ENCODE results near the gene PCDH9.

PCDH9 gene

DNA sequence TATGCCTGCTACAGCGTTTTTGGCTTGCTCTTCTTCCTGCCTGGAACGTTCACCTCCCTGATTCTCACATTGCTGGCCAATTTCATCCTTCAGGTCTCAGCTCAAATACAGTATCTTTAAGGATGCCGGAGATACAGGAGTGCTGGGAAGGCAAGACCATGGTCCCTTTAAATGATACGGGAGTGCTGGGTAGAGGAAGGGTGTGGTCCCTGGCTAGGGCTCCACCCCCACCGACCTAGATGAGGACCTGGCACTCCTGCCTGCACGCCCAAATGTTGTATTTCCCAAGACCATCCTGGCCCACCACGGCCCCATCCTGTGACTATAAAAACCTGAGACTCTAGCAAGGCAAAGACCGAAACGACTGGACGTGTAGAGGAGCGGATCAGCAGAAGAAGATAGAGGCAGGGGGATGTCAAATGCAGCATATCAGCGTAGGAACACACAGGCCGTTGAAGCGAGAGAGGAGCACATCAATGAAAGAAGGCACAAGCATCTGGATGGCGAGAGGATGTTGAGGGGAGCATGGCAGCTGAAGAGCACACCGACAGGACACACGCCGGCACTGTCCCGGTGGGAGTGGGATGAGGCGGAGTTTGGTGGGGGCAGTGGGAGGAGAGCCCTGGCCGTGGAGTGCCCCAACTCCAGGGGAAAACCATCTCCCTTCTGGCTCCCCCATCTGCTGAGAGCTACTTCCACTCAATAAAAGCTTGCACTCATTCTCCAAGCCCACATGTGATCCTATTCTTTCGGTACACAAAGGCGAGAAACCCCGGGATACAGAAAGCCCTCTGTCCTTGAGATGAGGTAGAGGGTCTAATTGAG lies 74.0 kb downstream of the PCDH9 start:
- DNase-seq, result no peak

DNA sequence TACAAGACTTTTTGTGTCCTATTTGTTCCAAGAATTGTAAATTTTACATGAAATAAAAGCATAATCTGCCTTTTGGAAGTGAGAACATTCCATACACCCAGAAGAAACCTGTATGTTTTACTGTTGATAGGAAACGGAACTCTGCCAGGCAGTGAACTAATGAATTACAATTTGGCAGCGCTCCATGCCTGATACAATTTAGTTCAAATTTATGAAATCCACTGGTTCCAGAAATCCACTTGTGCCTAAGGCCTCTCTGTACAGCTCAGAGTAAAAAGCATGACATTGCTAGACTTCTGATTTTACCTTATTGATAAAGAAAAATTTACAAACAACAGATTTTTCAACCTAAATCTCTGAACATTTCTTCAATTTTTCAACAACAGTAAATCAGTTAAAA lies 78.1 kb downstream of the PCDH9 start:
- no peak for DNase-seq

DNA sequence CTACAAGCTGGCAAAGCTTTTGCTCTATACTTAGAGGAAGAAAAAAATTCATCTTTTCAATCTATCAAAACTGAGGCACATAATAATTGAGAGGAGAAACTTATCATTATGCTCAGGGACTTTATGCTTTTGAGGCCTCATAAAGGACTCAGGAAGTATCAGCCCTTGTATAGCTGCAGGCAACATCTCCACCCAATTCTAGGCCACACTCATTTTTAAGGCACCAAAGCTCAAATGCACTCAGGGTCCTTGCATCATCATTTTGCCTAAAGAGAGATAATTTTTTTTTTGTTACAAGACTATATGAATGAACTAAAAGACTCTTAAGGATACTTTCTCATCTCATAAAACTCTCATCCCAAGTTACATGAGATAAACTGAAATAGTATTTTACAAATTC lies 78.5 kb downstream of the PCDH9 start:
- DNase-seq, result no peak

DNA sequence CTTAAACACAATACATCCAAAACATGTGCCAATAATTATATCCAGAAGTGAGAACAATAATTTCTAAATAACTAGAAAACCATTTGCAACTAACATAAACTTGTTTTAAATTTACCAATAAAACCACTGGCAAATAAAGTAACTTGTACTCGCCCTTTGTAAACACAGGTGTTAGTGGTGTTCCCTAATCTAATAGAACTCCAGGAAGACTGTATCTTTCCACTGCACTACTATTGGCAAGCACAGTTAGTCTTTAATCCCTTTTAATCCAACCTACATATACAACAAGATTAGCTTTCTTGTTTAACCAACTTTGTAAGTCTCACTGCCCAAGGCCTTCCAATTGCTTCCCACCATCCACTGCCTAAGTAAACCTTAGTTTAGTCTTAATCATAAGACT lies 79.5 kb downstream of the PCDH9 start:
- no peak for DNase-seq

DNA sequence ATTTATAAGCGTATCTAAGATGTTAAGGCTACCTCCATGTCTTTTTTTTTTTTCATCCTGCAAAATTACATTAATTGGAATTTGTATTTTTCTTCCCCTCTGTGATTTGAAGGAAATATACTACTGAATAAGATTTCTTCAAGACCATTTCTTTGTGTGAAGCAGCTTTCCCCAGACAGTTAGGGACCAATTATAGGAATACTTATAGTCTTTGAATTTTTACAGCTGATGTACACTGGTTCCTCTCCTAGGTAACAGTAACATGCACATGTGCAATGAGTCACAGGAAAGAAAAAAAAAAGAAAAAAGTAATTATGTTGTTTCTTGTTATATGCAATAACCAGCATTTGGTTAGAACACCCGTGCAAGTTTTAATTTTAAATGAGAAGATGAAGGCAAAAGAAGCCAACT lies 82.0 kb downstream of the PCDH9 start:
- DNase-seq, result no peak

DNA sequence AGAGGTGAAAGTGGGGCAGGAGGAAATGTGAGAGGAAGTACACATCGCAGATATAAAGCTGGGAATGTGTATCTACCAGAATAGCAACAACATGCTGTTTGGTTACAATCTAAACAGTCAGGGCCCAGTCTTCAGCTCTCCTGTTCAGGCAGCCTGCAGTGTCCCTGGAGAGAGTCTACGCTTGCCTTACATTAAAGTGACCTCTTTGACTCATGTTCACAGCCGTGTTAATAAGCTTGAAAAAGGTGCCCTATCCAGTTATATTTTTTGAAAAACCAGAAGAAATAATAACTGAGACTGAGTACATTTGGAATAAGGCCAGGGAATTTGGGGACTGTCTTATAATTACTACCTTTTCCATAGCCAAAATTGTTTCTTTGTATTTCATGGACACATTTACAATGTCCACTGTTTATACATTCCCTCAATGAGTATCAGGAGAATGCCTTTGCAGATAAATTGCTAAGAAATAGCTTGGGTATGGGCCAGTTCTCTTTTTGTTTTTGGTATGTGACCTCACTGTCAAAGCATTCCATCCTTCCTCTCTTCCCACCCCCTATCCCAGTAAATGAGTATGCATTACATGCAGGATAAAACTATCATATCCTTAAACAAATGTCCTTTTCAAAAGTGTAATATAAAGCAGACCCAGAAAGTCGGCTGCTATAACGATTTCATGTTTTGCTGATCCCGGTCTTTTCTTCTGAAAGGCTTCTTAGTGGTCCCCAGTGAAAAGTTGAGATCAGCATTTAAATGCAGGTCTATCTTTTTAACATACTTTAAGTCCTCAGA lies 82.6 kb downstream of the PCDH9 start:
- DNase-seq, result no peak

DNA sequence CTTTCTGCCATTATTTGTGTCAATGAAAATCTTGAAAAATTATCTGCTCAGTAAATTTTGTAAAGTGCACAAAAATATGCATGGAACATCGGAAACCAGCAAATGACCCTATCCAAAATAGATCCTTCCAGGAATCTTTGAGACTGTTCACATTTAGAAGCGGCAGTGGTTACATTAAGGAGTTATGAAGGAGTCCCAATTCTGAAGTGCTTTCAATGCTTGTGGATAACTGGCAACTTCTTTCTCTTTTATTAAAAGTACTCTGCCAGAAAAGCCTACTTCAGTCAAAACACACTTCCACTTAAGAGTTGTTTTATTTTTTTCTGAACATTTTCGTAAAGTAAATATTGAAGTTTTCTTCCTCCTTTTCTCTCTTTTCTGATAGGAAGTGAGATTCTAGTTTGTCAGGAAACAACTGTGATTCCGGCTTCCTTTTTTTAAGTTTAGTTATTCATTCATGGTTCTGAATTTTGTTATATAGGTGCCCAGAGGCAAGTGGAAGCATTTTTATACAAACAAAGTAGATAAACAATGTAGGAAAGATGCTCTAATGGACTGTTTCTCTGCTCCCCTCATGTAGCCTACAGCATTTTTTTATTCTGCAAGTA lies 83.5 kb downstream of the PCDH9 start:
- DNase-seq, result no peak

DNA sequence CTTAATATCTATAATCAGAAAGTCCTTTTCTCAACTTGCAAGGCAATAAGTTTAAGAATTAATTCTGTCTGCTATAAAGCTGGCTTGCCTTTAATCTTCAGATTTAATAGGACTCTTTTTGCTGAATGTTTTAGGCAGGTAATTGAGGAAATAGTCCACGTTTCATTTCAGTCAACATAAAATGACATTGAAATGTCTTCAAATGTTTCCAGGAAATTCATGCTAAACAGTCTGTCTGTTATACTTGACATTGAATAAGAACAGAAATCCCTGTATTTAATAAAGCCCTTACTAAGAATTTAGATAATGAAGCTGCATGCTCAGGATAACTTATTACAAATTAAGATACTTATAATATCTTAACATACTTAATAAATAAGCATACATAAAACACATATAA lies 84.2 kb downstream of the PCDH9 start:
- DNase-seq, result no peak

DNA sequence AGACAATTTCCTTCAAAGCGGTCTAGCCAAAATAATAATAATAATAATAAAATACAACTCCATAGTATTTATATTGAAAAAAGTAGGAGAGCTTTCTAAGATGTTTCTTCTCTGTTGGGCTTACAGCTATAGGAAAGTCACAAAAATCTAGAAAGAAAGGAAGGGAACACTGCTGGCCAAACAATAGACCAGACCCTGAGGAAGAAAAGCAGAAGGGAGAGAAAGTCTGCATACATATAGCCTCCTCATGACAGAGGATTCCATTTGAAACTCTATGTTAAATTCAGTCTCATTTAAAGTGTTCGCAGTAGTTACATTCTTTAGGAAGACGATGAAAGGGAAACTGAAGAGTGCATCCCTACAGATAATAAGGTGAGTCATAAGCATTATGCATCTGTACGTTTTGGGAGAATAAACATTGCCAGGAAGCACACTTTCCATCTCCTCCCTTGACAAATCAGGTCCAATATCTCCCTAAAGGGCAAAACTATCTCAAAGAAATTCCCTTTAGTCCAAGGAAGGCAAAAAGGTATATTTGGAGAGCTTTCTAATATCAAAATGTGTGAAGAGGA lies 86.5 kb downstream of the PCDH9 start:
- no peak for DNase-seq

DNA sequence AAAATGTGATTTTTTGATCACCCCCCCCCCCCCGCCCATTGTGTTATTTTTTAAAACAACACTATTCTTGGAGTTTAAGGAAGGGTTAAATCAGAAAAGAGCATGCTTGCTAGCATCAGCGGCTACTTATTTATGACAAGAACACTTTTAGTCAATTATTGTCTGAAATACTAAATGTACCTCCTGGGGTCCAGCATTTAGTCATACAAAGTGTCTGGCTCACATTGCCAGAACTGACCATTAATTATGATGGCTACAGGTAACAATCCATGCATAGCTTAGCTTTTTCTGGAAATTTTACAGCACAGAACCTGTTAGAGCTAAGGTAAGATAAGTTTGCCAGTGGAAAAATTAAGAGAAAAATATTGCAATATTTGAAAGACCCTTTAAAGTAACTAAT lies 90.1 kb downstream of the PCDH9 start:
- DNase-seq, result no peak

DNA sequence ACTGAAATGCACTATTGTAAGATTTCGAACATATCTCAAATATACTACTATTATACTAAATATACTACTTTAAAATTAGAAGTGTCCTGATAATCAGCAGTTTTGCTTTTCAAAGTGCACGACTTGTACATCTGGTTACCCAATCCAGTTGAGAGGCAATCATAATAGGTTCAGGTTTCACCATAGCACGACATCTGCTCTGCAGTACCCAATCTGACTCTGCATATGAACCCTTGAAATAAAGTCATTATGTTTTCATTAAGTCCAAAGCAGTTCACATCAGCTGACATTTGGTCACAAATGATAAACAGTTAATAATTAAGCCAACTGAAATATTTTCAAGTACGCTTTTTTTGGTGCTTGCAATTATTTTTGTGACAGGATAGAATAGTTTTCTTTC lies 90.6 kb downstream of the PCDH9 start:
- DNase-seq, result no peak

DNA sequence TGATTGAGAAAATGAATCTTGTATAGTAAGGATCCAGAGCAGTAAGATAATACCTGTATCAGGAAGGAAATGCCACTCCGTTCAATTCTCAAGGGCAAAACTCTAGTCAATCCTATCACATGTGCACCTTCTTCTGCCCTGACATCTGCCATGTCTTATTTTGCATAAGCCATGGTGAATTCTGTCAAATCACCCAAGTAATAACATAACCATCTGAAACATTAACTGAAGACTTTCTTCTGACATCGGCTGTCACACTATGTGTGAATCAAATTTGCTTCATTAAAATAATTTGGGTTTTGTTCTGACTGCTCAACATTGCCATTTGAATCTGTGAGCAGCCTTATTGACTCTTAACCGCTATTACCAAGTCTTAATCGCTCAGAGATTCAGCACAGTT lies 91.2 kb downstream of the PCDH9 start:
- no peak for DNase-seq

DNA sequence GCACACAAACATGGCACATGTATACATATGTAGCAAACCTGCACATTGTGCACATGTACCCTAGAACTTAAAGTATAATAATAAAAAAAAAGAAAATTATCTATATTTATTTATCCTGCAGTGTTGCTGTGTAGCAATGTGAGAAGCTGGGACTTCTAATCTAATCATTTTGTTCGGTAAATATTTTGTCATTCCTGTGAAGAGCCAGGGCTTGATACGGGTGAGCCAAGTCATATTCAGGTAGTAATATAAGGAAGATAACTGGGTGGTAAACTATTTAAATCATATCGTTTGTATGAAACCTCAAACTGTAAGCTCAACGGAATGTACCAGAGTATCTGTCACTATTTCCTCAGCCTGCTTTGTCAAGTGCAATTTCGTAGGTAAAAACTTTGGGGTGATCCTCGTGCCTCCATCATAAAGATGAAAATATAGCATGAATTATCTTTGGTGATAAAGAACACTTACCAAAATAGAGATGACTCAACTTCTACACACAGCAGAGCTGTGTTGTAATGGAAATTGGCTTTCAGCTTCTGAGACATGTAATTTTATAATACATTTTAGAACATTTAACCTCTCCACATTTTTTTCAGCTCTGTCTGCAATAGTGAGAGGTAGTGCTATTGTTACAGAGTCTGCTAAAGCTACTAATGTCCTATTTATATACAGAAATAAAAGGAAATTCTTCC lies 92.9 kb downstream of the PCDH9 start:
- DNase-seq, result no peak

DNA sequence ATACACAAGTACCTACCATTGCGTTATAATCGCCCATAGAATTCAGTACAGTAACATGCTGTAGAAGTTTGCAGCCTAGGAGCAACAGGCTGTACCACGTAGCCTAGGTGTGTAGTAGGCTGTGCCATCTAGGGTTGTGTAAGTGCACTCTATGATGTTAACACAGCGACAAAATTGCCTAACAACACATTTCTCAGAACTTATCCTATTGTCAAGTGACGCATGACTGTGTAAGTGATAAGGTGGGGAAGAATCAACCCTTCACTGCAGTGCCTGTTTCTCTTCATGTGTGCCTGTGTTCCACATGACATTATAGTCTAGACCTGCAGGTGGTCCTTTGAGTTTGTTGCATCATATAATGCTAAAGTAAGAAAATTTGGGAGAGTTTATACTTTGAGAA lies 94.0 kb downstream of the PCDH9 start:
- DNase-seq, result no peak

DNA sequence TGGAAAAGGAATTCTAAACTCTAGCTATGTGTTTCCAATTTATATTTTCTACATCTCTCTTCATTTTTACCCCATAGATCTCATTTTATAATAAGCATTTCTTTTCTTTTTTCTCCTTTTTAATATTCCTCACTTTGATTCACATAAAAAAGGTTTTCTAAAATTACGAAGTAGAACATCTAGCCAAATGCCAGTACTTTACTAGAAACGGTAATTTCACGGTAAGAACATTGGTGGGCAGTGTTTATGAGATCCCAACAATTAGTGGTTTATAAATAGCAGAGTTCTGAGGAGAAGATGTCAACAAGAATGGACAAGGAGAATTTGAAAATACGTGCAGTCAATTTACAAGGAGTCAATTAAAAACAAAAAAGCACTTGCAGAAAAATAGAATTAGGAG lies 94.8 kb downstream of the PCDH9 start:
- no peak for DNase-seq

DNA sequence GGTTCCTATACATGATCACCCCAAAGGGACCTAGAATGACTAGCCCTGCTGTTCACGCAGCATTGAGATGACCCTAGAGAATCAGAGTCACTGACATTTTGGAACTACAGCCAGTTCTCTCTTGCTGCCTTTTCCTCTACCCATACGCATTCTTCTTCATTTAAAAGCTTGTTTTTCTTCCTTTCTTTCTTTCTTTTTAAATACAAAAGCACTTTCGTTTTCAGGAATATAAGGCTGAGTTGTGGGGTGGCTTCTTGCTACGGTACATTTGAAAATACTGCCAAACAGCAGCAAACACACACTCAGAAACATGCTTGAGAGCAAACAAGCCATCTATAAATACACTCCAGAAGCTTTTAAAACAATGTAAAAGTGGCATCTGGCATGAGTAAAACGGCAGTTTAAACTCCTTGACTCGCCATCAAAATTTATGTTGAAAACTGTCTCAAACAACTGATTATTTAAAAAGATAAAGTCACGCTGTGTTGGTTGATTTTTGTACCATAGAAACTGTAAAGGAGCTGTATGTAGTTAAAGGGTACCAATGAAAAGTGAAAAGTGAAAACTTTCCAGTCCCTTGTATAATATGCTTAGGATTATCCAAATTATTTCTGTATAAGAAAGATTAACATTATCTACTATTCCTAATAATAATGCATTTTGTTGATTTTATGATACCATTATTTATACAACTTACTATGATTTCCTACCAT lies 95.6 kb downstream of the PCDH9 start:
- DNase-seq, result no peak

DNA sequence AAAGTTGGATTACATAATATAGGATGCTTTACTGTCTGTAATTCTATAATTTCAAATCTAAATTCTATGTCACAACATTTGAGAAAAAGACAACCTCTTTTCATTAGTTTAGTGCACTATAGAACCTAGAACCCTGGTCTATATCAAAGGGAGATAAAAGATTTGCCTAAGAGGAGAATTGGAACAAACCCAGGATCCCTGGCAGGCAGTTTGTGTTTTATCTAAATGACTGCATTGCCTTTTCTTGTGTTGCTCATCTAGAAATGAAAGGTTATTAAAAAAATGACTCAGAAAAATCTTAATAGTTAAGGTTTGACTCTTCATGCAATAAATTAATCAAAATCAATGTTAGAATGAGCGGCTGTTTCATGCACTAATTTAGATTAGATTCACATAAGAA lies 96.7 kb downstream of the PCDH9 start:
- no peak for DNase-seq

DNA sequence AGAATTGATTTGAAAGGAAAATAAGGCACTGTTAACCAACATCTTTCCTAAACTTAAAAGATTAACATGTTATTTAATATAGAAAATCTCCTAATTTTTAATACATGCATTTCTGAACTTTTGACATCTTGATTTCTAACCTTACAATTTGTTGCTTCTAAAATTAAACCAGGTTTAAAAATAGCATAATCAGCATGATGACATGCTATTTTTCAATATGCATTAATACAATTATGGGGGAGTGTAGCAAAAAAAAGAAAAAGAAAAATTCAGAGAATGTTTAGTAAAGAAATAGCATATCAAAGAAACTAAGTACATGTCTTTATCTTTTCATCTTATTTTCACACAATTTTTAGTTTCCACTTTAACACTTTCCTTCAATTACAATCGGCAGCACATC lies 98.7 kb downstream of the PCDH9 start:
- no peak for DNase-seq

DNA sequence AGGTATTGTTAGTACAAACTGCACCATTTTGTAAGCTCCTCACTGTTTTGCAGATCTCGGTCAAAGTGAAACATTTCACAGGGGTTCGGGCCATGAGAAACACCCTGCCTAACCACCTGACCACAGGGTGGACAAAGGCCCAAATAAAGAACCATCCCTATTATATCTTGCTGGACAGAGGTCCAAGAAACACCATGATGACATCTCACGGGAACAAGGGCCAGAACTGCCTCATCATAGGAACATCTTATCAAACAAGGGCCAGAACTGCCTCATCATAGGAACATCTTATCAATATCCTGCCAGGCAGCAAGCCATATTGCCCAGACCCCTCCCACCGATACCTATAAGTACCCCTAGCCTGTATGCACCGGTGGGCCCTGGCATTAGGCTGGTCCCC lies 99.7 kb downstream of the PCDH9 start:
- no peak for DNase-seq

DNA sequence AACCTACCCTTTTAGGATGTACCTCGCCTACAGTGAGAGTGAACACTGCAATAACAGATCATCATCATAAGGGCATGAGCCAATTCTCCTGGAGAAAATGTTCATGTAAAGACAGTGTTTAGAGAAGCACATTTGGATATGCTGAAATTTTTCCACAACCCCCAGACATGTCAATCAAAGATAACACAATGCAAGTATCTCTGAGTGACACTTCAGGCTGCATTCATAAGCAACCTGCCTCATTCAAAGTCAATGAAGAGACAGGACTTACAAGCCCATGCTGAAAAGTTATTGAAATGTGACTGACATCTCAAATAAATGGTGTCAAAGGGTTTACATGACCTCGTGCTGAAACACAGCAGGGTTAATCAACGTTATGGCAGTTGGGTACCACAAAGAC lies 102.0 kb downstream of the PCDH9 start:
- DNase-seq, result no peak

DNA sequence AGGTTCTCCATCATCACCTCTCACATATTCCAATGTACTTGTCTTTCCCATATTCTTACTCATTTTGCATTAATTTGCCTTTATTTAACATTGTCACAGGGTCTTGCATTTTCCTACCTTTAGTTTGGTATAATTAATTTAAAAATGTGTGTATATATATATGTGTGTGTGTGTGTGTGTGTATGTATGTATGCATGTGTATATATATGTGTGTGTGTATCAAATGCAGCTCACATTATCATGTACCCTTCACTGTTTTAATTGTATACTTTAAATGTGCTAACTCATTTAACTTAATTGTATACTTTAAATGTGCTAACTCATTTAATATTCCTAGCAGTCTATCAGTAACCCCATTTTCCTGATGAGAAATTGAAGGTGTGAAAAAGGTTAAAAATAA lies 104.5 kb downstream of the PCDH9 start:
- DNase-seq, result no peak

DNA sequence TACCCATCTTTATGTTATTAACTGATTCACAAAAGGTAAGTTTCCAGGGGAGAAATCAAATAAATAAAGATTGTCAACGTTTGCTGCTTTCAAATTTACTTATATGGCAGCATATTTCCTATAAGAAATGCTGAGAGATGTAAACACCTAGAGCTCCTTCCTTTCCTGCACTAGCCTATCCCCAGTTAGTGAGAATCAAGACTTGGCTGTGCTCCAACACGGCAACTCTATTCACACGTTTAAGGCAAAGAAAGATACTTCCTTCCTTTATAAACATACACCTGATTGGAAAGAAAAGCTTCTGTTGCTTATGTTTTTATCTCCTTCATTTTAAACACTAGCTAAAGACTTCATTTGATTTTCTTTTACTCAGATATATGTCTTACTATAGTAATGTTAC lies 107.0 kb downstream of the PCDH9 start:
- DNase-seq, result no peak

DNA sequence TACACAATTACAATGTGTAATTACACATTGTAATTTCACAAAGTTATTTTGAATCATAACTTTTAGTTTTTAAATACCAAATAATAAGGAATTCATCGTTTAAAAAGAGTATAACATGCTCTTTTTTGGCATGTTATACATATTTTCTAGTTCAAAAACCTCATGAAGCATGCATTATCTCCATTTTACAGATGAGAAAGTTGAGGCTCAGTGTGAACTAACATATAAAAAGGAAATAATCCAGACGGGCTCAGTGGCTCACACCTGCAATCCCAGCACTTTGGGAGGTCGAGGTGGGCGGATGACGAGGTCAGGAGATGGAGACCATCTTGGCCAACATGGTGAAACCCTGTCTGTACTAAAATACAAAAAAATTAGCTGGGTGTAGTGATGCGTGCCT lies 107.9 kb downstream of the PCDH9 start:
- no peak for DNase-seq
